Measurements from ENCODE around the gene INPP5J. TPM values are rescaled to one million over a fixed set of nuclear protein-coding genes. Genes with fewer than 3 reads are reported as not detected.

Gene INPP5J
- total RNA-seq, 3 donors from 2014 or later = 21.3 to 44.0 (median 24.1) TPM

- H3K4me3 ChIP-seq = no peak overlapping the region
- no peaks in the 10 kb centered on the region for H3K4me1 ChIP-seq (ENCODE audit: low read depth)
- intact Hi-C loops (cut with DNase I, micrococcal nuclease) = no loop called here
- no peaks in the 10 kb centered on the region for H3K36me3 ChIP-seq (ENCODE audit: low read depth)
- DNase-seq (peak in 1 of 3 donors; percentile 41), ATAC-seq (no peak)
- no peaks in the 10 kb centered on the region for H3K9me3 ChIP-seq
- TF ChIP-seq CTCF (IDR thresholded peaks at IDR 0.05) = no peak
Measured at GRCh38 chr22:31091106-31091975, 31.4 kb upstream of the INPP5J start.

- TF ChIP-seq CTCF (IDR thresholded peaks at IDR 0.05) = no peak
- DNase-seq (no peak), ATAC-seq (no peak)
- no peak overlapping the region for H3K4me3 ChIP-seq
- no peaks in the 10 kb centered on the region for H3K4me1 ChIP-seq (ENCODE audit: low read depth)
- no peaks in the 10 kb centered on the region for H3K36me3 ChIP-seq (ENCODE audit: low read depth)
- intact Hi-C loops (cut with DNase I, micrococcal nuclease) = no loop called here
- H3K9me3 ChIP-seq = no peaks in the 10 kb centered on the region
Measured at GRCh38 chr22:31092161-31092560, 30.6 kb upstream of the INPP5J start.

- Histone ChIP-seq H3K4me3 (no peak overlapping the region), H3K36me3 (ENCODE audit: low read depth) (no peaks in the 10 kb centered on the region), H3K9me3 (no peaks in the 10 kb centered on the region), H3K4me1 (ENCODE audit: low read depth) (peaks cover 3% of the 10 kb centered on the region)
- ATAC-seq (no peak), DNase-seq (peak in 1 of 3 donors; percentile 50)
- intact Hi-C loops (cut with DNase I, micrococcal nuclease) = no loop called here
- TF ChIP-seq CTCF (IDR thresholded peaks at IDR 0.05) = no peak
Measured at GRCh38 chr22:31093086-31093850, 29.5 kb upstream of the INPP5J start.

GRCh38 chr22:31094021-31094551 is 28.7 kb upstream of the INPP5J start:
- DNase-seq (no peak), ATAC-seq (no peak)
- Histone ChIP-seq H3K4me1 (ENCODE audit: low read depth) (peaks cover 6% of the 10 kb centered on the region), H3K4me3 (no peak overlapping the region), H3K9me3 (no peaks in the 10 kb centered on the region), H3K36me3 (ENCODE audit: low read depth) (no peaks in the 10 kb centered on the region)
- TF ChIP-seq CTCF (IDR thresholded peaks at IDR 0.05) = no peak
- intact Hi-C loops (cut with DNase I, micrococcal nuclease) = no loop called here

- H3K9me3 ChIP-seq = no peaks in the 10 kb centered on the region
- H3K36me3 ChIP-seq (ENCODE audit: low read depth) = no peaks in the 10 kb centered on the region
- H3K4me3 ChIP-seq = no peak overlapping the region
- peaks cover 6% of the 10 kb centered on the region for H3K4me1 ChIP-seq (ENCODE audit: low read depth)
- TF ChIP-seq CTCF (IDR thresholded peaks at IDR 0.05) = no peak
- DNase-seq (no peak), ATAC-seq (no peak)
- intact Hi-C loops (cut with DNase I, micrococcal nuclease) = no loop called here
Measured at GRCh38 chr22:31094741-31095140, 28.0 kb upstream of the INPP5J start.

Measured in mucosa of descending colon (tissue), 3 donors.